Stimulated activated naive CD8-positive, alpha-beta T cell treated with anti-CD3 and anti-CD28 coated beads, Interleukin-15, Interleukin-2, amounts not matched to agents 100 ng/mL and 50 ng/mL, for 24 hours (primary cell): Measurements from ENCODE around the gene NUMBL.
A peak's percentile ranks its signal among the peaks of the same experiment; 100 is the strongest.

Experiments
- H3K27ac Mint-ChIP-seq: one replicate; pipeline ENCODE4 v1.8.0; 2021; ENCODE audit warnings: mild to moderate bottlenecking, mixed read lengths
- H3K27me3 Mint-ChIP-seq: one replicate; pipeline ENCODE4 v1.8.0; 2021; ENCODE audit warnings: mixed read lengths
- H3K36me3 Mint-ChIP-seq: one replicate; pipeline ENCODE4 v1.8.0; 2021; ENCODE audit warnings: low read depth, mixed read lengths
- H3K4me1 Mint-ChIP-seq: one replicate; pipeline ENCODE4 v1.8.0; 2021; ENCODE audit warnings: low read depth, mixed read lengths
- H3K4me3 Mint-ChIP-seq: one replicate; pipeline ENCODE4 v1.8.0; 2021; ENCODE audit warnings: mild to moderate bottlenecking, mixed read lengths
- H3K9me3 Mint-ChIP-seq: one replicate; pipeline ENCODE4 v1.8.0; 2021; ENCODE audit warnings: mixed read lengths

Gene NUMBL

GRCh38 chr19:40719414-40719894 lies 29.0 kb upstream of the NUMBL start:
- Mint-ChIP-seq H3K4me3 (peak overlapping the region; percentile 86), H3K36me3 (peaks cover 16% of the 10 kb centered on the region), H3K4me1 (peaks cover 74% of the 10 kb centered on the region), H3K27me3 (no peaks in the 10 kb centered on the region), H3K9me3 (no peaks in the 10 kb centered on the region), H3K27ac (no peak overlapping the region)

GRCh38 chr19:40718774-40719391 lies 28.4 kb upstream of the NUMBL start:
- peaks cover 13% of the 10 kb centered on the region for H3K36me3 Mint-ChIP-seq
- no peaks in the 10 kb centered on the region for H3K9me3 Mint-ChIP-seq
- H3K4me3 Mint-ChIP-seq = peak overlapping the region; percentile 86

GRCh38 chr19:40717880-40718773 lies 27.7 kb upstream of the NUMBL start:
- Mint-ChIP-seq H3K27ac (peak overlapping the region; percentile 4), H3K27me3 (no peaks in the 10 kb centered on the region), H3K4me1 (peaks cover 74% of the 10 kb centered on the region), H3K36me3 (peaks cover 12% of the 10 kb centered on the region), H3K4me3 (peak overlapping the region; percentile 86), H3K9me3 (no peaks in the 10 kb centered on the region)

More at GRCh38 chr19:40718774-40719391, 28.4 kb upstream of the NUMBL start:
- Mint-ChIP-seq H3K27me3 (no peaks in the 10 kb centered on the region), H3K4me1 (peaks cover 75% of the 10 kb centered on the region), H3K27ac (no peak overlapping the region)

DNA sequence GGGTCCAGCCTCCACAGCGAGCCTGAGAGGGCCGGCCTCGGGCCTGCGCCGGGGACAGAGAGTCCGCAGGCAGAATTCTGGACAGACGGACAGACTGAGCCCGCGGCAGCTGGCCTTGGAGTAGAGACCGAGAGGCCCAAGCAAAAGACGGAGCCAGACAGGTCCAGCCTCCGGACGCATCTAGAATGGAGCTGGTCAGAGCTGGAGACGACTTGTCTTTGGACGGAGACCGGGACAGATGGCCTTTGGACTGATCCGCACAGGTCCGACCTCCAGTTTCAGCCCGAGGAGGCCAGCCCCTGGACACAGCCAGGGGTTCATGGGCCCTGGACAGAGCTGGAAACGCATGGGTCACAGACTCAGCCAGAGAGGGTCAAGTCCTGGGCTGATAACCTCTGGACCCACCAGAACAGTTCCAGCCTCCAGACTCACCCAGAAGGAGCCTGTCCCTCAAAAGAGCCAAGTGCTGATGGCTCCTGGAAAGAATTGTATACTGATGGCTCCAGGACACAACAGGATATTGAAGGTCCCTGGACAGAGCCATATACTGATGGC lies 27.0 kb upstream of the NUMBL start:
- Mint-ChIP-seq H3K27me3 (no peaks in the 10 kb centered on the region), H3K36me3 (peaks cover 17% of the 10 kb centered on the region), H3K9me3 (no peaks in the 10 kb centered on the region), H3K4me3 (peak overlapping the region; percentile 86), H3K4me1 (peaks cover 71% of the 10 kb centered on the region), H3K27ac (peak overlapping the region; percentile 31)

DNA sequence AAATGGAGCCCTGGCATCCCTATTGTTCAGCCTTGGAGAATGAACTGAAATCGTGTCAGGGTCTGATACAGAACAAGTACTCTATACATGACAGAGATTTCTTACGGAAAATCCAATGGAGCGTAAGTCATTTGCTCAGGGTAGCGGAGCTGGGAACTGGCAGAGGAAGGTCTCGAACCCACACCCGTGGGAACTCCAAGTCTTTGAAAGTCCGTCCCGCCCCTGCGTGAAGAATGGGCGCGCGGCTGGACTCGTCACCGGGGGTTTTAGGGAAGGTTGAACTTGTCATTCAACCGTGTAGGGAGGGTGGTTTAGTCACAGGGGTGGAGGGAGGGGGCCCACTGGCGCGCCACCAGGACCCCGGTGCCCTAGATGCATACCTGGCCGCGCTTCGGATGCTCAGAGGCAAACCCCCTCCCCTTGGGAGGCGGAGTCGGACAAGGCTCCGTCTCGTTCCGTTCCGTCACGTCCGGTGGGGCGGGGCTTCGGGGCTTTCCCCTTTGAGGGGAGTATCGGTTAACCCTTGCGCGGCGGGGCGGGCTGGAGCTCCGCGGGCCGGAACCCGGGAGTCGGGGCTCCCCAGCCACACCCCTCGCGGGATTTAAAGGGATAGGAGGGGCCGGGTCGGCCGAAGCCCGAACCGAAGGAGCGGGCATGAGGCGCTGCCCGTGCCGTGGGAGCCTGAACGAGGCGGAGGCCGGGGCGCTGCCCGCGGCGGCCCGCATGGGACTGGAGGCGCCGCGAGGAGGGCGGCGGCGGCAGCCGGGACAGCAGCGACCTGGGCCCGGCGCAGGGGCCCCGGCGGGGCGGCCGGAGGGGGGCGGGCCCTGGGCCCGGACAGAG lies 26.3 kb upstream of the NUMBL start, which contains the start of the genes COQ8B and ITPKC:
COQ8B (minus strand) TSS at position 405 of the 843 bp plus-strand sequence. CDS start 2,254 bp downstream, outside the sequence.
ITPKC (plus strand) TSS at position 631 of the 843 bp plus-strand sequence; CDS start at position 655, 24 bp downstream.
- Mint-ChIP-seq H3K4me1 (peaks cover 66% of the 10 kb centered on the region), H3K4me3 (peak within 1 kb of the TSS; percentile 86)

DNA sequence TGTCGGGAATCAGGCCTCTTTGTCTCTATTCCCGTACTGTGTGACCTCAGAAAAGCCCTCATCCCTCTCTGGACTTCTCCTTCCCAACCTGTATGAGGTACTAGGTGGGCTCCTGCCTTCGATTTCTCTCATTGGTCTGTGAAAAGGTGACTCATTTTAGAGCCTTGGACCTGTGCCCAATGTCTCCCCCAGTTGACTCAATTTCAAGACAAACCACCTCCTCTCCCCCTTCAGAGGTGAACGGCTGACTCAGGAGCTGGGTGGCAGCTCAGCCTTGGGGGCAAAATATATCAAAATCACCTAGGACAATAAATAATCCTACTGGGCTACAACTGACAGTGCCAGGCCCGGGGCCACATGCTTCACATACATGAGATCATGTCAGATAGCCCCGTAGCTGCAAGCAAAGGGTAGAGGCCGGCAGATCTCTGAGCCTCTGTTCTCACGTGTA lies 25.6 kb upstream of the NUMBL start:
- Mint-ChIP-seq H3K36me3 (peaks cover 21% of the 10 kb centered on the region), H3K27me3 (no peaks in the 10 kb centered on the region), H3K27ac (peak overlapping the region; percentile 98), H3K4me1 (peaks cover 64% of the 10 kb centered on the region), H3K4me3 (peak overlapping the region; percentile 86), H3K9me3 (no peaks in the 10 kb centered on the region)

More for the DNA sequence above, 26.3 kb upstream of the NUMBL start, which contains the start of the genes COQ8B and ITPKC:
- Mint-ChIP-seq H3K27ac (peak within 1 kb of the TSS; percentile 98), H3K36me3 (peaks cover 17% of the 10 kb centered on the region), H3K9me3 (no peaks in the 10 kb centered on the region), H3K27me3 (no peaks in the 10 kb centered on the region)

DNA sequence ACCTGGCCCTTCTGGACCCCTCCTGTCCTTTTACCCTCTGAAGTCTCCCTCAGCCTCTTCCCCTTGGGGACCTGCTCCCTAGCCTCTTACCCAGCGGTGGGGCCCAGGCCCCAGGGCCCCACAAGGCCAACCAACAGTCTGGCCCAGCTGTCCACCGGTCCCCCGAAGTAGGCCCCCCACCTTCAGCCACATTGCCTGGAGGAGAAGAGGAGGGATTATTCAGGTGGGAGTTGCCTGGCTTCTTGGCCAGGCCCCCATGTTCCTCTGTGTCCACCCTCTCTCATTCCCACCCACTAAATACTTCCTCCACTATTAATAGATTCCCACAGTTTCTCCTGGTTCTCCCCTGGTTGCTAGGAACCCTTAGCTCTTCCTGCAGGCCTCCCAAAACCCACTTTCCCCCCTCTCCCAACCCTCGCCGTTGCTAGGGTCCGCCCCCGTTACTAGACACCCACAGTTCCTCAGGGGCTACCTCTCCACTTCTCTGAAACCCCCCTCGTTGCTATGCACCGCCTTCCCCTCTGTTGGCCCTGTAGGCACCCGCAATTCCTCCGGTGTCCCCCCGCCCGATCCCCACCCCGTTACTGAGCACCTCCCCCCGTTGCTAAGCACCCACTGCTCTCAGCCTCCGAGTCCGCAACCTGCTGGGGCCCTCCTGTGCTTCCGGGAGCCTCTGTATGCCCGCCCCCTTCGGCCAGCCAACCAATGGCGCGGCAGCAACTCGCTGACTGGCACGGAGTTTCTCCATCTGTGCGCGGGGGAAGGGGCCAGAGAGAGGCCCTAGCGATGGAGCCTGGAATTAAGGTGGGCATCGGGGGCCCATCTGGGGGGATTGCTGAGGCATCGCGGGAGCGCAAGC lies 24.2 kb upstream of the NUMBL start:
- Mint-ChIP-seq H3K9me3 (no peaks in the 10 kb centered on the region), H3K27me3 (no peaks in the 10 kb centered on the region), H3K4me1 (peaks cover 53% of the 10 kb centered on the region), H3K36me3 (peaks cover 19% of the 10 kb centered on the region), H3K27ac (peak overlapping the region; percentile 98), H3K4me3 (peak overlapping the region; percentile 86)

DNA sequence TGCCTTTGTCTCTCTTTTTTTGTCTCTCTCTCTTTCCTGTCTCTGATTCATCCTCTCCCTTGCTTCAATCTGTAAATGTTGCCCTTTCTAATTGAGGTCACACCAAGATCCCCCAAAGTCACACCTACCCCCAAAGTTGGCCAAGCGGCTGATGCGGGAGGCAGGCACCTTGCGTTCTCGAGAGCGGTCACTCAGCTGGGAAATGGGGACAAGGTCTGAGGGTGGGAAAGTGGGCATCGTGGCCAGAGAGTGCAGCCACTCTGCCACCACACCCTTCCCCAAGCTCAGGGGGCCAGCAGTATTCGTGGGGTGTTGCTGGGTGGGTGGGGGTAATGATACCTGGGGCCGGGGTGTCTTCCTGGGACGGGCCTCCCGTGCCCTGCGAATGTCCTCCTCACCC lies 23.5 kb upstream of the NUMBL start:
- peaks cover 50% of the 10 kb centered on the region for H3K4me1 Mint-ChIP-seq
- H3K27ac Mint-ChIP-seq = peak overlapping the region; percentile 14
- H3K27me3 Mint-ChIP-seq = no peaks in the 10 kb centered on the region
- peaks cover 24% of the 10 kb centered on the region for H3K36me3 Mint-ChIP-seq
- H3K4me3 Mint-ChIP-seq = peak overlapping the region; percentile 75
- no peaks in the 10 kb centered on the region for H3K9me3 Mint-ChIP-seq

DNA sequence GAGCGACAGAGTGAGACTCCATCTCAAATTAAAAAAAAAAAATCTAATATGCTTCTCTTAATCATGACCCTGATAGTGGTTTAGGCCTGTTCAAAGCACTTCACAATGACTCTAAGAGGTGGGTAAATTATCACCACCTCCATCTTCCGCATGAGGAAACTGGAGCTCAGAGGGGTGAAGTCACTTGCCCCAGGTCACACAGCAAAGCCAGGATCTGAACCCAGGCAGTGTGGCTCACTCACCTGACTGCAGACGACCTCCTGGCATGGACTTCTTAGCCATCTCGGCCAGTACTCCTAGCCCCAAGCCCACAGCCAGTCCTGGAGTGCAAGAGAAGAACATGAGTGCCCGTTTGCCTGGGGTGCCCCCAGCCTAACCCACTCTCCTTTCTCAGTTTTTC lies 19.4 kb upstream of the NUMBL start:
- H3K27me3 Mint-ChIP-seq = no peaks in the 10 kb centered on the region
- peaks cover 45% of the 10 kb centered on the region for H3K36me3 Mint-ChIP-seq
- no peak overlapping the region for H3K4me3 Mint-ChIP-seq
- H3K9me3 Mint-ChIP-seq = no peaks in the 10 kb centered on the region
- peaks cover 20% of the 10 kb centered on the region for H3K4me1 Mint-ChIP-seq
- H3K27ac Mint-ChIP-seq = no peak overlapping the region

DNA sequence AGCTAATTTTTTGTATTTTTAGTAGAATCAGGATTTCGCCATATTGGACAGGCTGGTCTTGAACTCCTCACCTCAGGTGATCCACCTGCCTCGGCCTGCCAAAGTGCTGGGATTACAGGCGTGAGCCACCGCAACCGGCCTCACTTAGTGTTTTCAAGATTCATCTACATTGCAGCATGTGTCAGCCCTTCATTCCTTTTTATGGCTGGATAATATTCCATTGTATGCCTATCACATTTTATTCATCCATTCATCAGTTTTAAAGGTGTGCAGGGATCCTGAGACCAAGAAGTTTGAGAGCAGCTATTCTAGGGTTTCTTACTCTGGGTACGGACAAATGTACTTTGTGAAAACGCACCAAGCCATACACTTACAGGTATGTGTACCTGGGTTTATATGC lies 17.2 kb upstream of the NUMBL start:
- Mint-ChIP-seq H3K36me3 (peaks cover 52% of the 10 kb centered on the region), H3K27me3 (no peaks in the 10 kb centered on the region), H3K9me3 (no peaks in the 10 kb centered on the region), H3K4me1 (peaks cover 6% of the 10 kb centered on the region), H3K27ac (no peak overlapping the region), H3K4me3 (no peak overlapping the region)

- Mint-ChIP-seq H3K9me3 (no peaks in the 10 kb centered on the region), H3K27ac (no peak overlapping the region), H3K4me1 (peaks cover 6% of the 10 kb centered on the region), H3K4me3 (no peak overlapping the region), H3K27me3 (no peaks in the 10 kb centered on the region), H3K36me3 (peaks cover 54% of the 10 kb centered on the region)
These were observed 15.6 kb upstream of the NUMBL start for GRCh38 chr19:40705950-40706619.

DNA sequence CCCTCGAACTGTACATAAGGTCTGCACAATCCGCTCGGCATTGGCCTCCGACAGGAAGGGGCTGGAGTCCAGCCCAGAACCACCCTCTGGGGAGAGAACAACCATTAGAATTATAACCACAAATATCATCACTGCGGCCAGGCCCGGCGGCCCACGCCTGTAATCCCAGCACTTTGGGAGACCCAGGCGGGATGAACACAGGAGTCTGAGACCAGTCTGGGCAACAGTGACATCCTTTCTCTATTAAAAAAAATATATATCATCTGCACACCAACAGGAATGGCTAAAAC lies 14.9 kb upstream of the NUMBL start:
- peaks cover 53% of the 10 kb centered on the region for H3K36me3 Mint-ChIP-seq
- H3K4me3 Mint-ChIP-seq = no peak overlapping the region
- no peaks in the 10 kb centered on the region for H3K9me3 Mint-ChIP-seq
- H3K4me1 Mint-ChIP-seq = peaks cover 4% of the 10 kb centered on the region
- H3K27me3 Mint-ChIP-seq = no peaks in the 10 kb centered on the region
- no peak overlapping the region for H3K27ac Mint-ChIP-seq
